GM12892 (cell line): ENCODE results near the gene VSIR.

ENCODE experiments used
- DNase-seq: peaks from one replicate; pipeline ENCODE4 v3.0.0; 2011; ENCODE audit not compliant: insufficient read length
- FAIRE-seq: peaks from 2 replicates; lab custom pipeline; 2011; peaks lifted over from hg19 to GRCh38; lab: Jason Lieb, UNC
- POLR2A ChIP-seq: IDR thresholded peaks from 2 replicates; pipeline ENCODE4 v1.6.1; 2011; ENCODE audit warnings: low read depth, low read length, control low read depth
- POLR2AphosphoS5 ChIP-seq: IDR thresholded peaks from 2 replicates; pipeline ENCODE4 v1.6.1; 2011; ENCODE audit warnings: low read depth, low read length, control low read depth
- TAF1 ChIP-seq: IDR thresholded peaks from 2 replicates; pipeline ENCODE4 v1.6.1; 2011; ENCODE audit warnings: low read depth, mild to moderate bottlenecking, control low read depth, low read length, borderline replicate concordance

Gene VSIR

DNA sequence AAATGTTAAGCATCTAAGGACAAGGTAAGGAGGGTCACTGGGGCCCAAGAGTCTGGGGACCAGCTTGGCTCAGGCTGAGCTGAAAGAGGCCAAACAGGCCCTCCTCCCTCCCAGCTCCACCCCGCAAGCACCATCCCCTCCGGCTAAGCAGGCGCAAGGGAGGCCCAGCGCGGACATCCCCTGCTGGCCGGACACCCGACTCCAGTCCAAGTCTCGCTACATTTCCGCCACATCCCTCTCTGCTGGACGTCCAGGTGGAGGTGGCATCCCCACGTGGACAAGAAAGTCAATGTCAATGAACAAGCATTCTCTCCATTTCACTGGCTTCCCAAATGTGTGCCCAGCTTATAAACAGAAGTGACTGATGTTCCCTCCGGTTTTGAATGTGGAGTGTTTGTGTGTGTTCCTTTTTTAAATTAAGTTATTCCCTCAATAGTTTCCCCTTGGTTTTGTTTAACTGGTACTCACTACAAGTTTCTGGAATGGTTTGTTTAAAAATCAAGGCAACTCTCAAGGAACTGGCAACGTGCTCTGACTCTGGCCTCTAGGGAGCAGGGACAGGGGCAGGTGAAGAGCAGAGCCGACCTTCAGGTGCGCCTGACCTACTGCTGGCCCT is 42.3 kb upstream of the VSIR start:
- DNase-seq, result no peak
- TF ChIP-seq POLR2A, result no peak
- no peak for FAIRE-seq

DNA sequence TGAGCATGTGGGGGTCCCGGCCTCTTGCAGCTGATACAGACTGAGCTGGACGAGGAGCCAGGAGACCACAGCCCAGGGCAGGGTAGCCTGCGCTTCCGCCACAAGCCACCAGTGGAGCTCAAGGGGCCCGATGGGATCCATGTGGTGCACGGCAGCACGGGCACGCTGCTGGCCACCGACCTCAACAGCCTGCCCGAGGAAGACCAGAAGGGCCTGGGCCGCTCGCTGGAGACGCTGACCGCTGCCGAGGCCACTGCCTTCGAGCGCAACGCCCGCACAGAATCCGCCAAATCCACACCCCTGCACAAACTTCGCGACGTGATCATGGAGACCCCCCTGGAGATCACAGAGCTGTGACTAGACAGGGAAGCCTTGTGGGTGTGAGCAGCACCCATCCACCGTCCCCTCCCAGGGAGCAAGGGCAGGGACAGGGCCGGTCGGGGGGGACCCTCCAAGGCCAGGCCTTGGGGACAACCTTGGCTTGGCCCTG is 41.6 kb upstream of the VSIR start:
- TF ChIP-seq TAF1, result no peak
- 0 out of 2 replicates have a peak, but pooled peaks have one; percentile 11 for TF ChIP-seq POLR2AphosphoS5
- TF ChIP-seq POLR2A, result peak; percentile 29; the same call in 1 of the 2 replicates
- FAIRE-seq (no peak), DNase-seq (no peak)

DNA sequence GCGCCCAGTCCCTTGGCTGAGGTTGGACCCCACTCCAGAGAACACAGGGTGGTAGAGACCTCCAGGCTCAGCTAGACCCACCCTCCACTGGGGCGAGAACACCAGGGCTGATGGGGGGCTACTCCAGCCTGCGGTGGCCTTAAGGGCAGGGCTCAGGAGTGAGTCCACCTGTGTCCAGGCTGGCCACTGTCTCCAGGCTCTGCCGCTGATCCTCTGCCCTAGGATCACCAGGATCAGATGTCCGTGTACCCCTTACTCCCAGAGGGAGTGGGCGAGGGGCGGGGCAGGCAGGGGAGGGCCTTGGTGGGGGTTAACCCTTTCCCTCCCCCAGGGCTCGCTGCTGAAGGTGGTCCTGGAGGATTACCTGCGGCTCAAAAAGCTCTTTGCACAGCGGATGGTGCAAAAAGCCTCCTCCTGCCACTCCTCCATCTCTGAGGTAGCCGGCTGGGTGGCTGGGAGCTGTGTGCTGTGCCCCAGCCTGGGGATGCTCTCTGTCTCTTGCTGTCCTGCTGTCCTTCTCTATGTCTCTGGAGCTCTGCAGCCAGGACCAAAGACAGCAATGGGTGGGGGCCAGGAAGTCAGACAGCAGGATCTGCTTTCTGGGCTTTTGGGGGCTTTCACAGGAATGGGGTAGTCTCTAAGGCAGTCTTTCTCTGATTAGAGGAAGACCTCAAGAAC is 39.7 kb upstream of the VSIR start:
- DNase-seq (no peak), FAIRE-seq (no peak)
- TF ChIP-seq TAF1, result no peak
- no peak for TF ChIP-seq POLR2AphosphoS5
- no peak for TF ChIP-seq POLR2A

DNA sequence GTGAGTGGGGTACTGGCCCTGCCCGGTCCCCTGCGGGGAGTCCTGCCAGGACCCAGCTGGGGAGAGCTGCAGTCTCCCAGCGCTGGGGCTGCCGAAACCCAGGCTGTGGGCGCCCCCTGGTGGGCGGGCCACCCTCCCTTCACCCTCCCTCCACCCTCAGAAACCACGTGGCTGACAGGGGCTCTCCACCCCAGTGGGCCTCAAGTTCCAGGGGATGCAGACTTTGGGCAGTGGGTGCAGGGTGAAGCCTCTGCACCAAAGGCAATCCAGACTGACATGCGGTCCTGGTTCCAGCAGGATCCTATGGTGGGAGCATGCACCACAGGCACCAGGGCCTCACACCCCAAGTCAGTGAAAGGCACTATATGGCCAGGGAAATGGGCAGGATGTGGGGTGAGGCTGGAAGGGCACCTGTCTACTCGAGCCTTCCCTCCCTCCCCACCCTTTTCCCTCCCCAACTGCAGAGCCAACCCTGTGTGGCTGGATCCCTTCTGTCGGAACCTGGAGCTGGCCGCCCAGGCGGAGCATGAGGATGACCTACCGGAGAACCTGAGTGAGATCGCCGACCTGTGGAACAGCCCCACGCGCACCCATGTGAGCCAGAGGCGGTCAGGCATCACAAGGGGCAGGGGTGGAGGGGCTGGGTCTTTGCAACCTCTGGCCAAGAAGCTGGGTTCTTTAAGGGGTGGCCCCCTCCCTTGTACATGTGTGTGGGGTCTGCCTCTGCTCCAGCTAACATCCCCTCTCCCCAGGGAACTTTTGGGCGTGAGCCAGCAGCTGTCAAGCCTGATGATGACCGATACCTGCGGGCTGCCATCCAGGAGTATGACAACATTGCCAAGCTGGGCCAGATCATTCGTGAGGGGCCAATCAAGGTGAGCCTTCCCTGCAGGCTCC is 38.9 kb upstream of the VSIR start:
- FAIRE-seq (peak; percentile 63), DNase-seq (peak; percentile 94)
- no peak for TF ChIP-seq POLR2AphosphoS5
- no peak for TF ChIP-seq TAF1
- TF ChIP-seq POLR2A, result no peak

DNA sequence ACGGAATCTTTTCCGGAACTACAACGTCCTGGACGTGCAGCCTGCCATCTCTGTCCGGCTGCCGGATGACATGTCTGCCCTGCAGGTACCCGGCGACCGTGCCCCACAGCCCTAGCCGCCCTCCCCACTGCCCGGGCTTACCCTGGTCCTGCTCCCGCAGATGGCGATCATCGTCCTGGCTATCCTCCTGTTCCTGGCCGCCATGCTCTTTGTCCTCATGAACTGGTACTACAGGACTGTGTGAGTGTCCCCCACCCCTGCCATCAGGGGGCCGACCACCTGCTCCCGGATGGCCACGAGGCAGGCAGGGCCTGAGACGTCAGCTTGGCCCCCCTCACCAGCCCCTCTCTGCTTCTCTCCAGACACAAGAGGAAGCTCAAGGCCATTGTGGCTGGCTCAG is 38.0 kb upstream of the VSIR start:
- FAIRE-seq, result no peak
- DNase-seq, result no peak
- TF ChIP-seq POLR2A (no peak), TAF1 (no peak), POLR2AphosphoS5 (no peak)

GRCh38 chr10:71810048-71810750 is 36.9 kb upstream of the VSIR start:
- no peak for DNase-seq
- TF ChIP-seq POLR2AphosphoS5 (no peak), POLR2A (no peak), TAF1 (no peak)
- FAIRE-seq, result no peak

DNA sequence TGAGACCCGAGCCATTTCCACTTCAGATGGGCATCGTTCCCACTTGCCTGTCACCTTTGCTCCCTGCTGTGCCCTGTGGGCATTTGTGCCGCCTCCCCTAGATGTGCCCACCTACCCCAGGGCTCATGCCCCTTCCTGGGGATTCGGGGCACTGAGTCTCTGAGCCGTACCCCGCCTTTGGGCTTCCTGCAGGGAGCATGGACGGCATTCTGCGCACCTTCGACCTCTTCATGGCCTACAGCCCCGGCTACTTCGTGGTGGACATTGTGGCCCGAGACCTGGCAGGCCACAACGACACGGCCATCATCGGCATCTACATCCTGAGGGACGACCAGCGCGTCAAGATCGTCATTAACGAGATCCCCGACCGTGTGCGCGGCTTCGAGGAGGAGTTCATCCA is 36.3 kb upstream of the VSIR start:
- DNase-seq (no peak), FAIRE-seq (no peak)
- TF ChIP-seq POLR2A (no peak), POLR2AphosphoS5 (no peak), TAF1 (no peak)

GRCh38 chr10:71807557-71808510 is 34.5 kb upstream of the VSIR start:
- no peak for DNase-seq
- TF ChIP-seq POLR2A, result no peak
- no peak for TF ChIP-seq POLR2AphosphoS5
- TF ChIP-seq TAF1, result no peak
- no peak for FAIRE-seq

DNA sequence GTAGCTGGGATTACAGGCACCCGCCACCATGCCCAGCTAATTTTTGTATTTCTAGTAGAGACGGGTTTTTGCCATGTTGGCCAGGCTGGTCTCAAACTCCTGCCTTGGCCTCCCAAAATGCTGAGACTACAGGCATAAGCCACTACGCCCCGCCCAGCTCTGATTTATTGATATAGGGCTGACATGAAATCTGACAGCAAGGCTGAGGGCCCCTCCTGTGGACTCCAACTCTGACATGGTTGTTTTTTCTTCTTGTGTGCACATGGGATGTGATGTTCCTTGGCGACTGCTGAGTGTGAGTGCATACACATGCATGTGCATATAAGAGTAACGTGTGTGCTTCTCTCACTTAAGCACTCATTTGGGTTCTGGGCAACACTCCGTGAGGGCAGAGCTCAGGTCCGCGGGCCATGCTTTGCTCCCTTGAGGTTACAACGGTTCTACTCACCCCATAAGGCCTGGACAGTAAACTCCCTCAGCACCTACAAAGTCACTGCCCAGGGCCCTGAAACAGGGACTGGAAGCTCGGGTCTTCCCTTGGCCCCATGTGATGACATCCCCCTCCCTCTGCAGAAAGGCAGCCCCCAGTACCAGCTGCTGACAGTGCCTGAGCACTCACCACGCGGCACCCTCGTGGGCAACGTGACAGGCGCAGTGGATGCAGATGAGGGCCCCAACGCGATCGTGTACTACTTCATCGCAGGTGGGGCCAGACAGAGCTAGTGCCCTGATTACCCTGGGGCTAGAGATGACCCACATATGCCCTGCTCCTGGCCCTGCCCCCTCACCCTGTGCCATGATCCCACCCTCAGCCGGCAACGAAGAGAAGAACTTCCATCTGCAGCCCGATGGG is 33.6 kb upstream of the VSIR start:
- FAIRE-seq (no peak), DNase-seq (no peak)
- TF ChIP-seq POLR2A (no peak), TAF1 (no peak), POLR2AphosphoS5 (no peak)
